WTC11 (cell line): ENCODE measurements around the gene AGAP5. TPM values are rescaled to one million over a fixed set of nuclear protein-coding genes. Genes with fewer than 3 reads are reported as not detected.

Source experiments
- ATAC-seq: fragments of 200-7000 bp; cut with Tn5 transposase; 2 replicates; pipeline ENCODE4 v1.10.0; 2021; ENCODE audit warnings: mild to moderate bottlenecking, moderate library complexity
- CTCF ChIA-PET: fragments of 300-600 bp; sonication (Branson Sonifier 250); formaldehyde crosslinking; loops from one replicate; lab custom pipeline; 2021; ENCODE audit warnings: antibody characterized with exemption; lab: Charles Lee
- POLR2A ChIA-PET: fragments of 350-600 bp; sonication (Branson Sonifier 250); formaldehyde crosslinking; loops from one replicate; lab custom pipeline; 2021; ENCODE audit warnings: antibody characterized with exemption; lab: Charles Lee
- DNase-seq: peaks from one replicate; pipeline ENCODE4 v3.0.0; 2021; ENCODE audit warnings: low spot score
- H3K27ac Mint-ChIP-seq: 2 replicates; pipeline ENCODE4 v1.8.0; 2021; ENCODE audit warnings: mixed read lengths
- H3K27me3 Mint-ChIP-seq: 2 replicates; pipeline ENCODE4 v1.8.0; 2021; ENCODE audit warnings: low read depth, mild to moderate bottlenecking, moderate library complexity, mixed read lengths
- H3K36me3 Mint-ChIP-seq: 2 replicates; pipeline ENCODE4 v1.8.0; 2021; ENCODE audit warnings: mixed read lengths
- H3K4me1 Mint-ChIP-seq: 2 replicates; pipeline ENCODE4 v1.8.0; 2022; ENCODE audit warnings: mixed read lengths
- H3K4me3 Mint-ChIP-seq: 2 replicates; pipeline ENCODE4 v1.8.0; 2021; ENCODE audit warnings: mild to moderate bottlenecking, moderate library complexity, mixed read lengths
- H3K9me3 Mint-ChIP-seq: 2 replicates; pipeline ENCODE4 v1.8.0; 2021; ENCODE audit warnings: mixed read lengths
- ATF1 ChIP-seq: sonication (generic); formaldehyde crosslinking; IDR thresholded peaks from 2 replicates; pipeline ENCODE4 v1.8.1; 2023; ENCODE audit warnings: mild to moderate bottlenecking, moderate library complexity, missing genetic modification reagents
- ATF3 ChIP-seq: sonication (generic); formaldehyde crosslinking; conservative IDR thresholded peaks from 2 replicates; pipeline ENCODE4 v1.8.1; 2022; ENCODE audit warnings: mild to moderate bottlenecking, missing genetic modification reagents
- CREM ChIP-seq: sonication (generic); formaldehyde crosslinking; IDR thresholded peaks from 2 replicates; pipeline ENCODE4 v1.8.1; 2022; ENCODE audit warnings: mild to moderate bottlenecking, missing genetic modification reagents, moderate library complexity
- E2F4 ChIP-seq: sonication (generic); formaldehyde crosslinking; IDR thresholded peaks from 2 replicates; pipeline ENCODE4 v1.8.1; 2022; ENCODE audit warnings: low read depth, mild to moderate bottlenecking, moderate library complexity, missing genetic modification reagents, borderline replicate concordance
- ELF4 ChIP-seq: sonication (generic); formaldehyde crosslinking; IDR thresholded peaks from 2 replicates; pipeline ENCODE4 v1.8.1; 2022; ENCODE audit warnings: low read depth, mild to moderate bottlenecking, moderate library complexity, missing genetic modification reagents
- FOXJ3 ChIP-seq: sonication (generic); formaldehyde crosslinking; IDR thresholded peaks from 2 replicates; pipeline ENCODE4 v1.9.0; 2021; ENCODE audit warnings: missing genetic modification reagents, mild to moderate bottlenecking, borderline replicate concordance
- FOXK1 ChIP-seq: sonication (generic); formaldehyde crosslinking; IDR thresholded peaks from 2 replicates; pipeline ENCODE4 v1.8.0; 2022; ENCODE audit warnings: mild to moderate bottlenecking, moderate library complexity, missing genetic modification reagents
- GABPB1 ChIP-seq: sonication (generic); formaldehyde crosslinking; IDR thresholded peaks from 2 replicates; pipeline ENCODE4 v1.8.1; 2023; ENCODE audit warnings: mild to moderate bottlenecking, missing genetic modification reagents
- GRHL2 ChIP-seq: fragments of 250-450 bp; sonication (Bioruptor Pico); IDR thresholded peaks from 2 replicates; pipeline ENCODE4 v1.8.0; 2022; ENCODE audit warnings: mild to moderate bottlenecking, moderate library complexity; ENCODE audit not compliant: insufficient replicate concordance, severe bottlenecking
- HMGXB4 ChIP-seq: sonication (generic); formaldehyde crosslinking; IDR thresholded peaks from 2 replicates; pipeline ENCODE4 v1.8.1; 2023; ENCODE audit warnings: mild to moderate bottlenecking, moderate library complexity, missing genetic modification reagents
- IRF1 ChIP-seq: sonication (generic); formaldehyde crosslinking; IDR thresholded peaks from 2 replicates; pipeline ENCODE4 v1.8.0; 2023; ENCODE audit warnings: missing genetic modification reagents
- IRF2 ChIP-seq: sonication (generic); formaldehyde crosslinking; IDR thresholded peaks from 2 replicates; pipeline ENCODE4 v1.8.0; 2022; ENCODE audit warnings: low read depth, missing genetic modification reagents, borderline replicate concordance
- KAT7 ChIP-seq: sonication (generic); formaldehyde crosslinking; IDR thresholded peaks from 2 replicates; pipeline ENCODE4 v1.8.1; 2023; ENCODE audit warnings: missing genetic modification reagents, mild to moderate bottlenecking, borderline replicate concordance
- MAX ChIP-seq: sonication (generic); formaldehyde crosslinking; IDR thresholded peaks from 2 replicates; pipeline ENCODE4 v1.8.0; 2022; ENCODE audit warnings: mild to moderate bottlenecking, missing genetic modification reagents
- NFE2L1 ChIP-seq: sonication (generic); formaldehyde crosslinking; IDR thresholded peaks from 2 replicates; pipeline ENCODE4 v1.8.1; 2023; ENCODE audit warnings: missing genetic modification reagents
- NR1H2 ChIP-seq: sonication (generic); formaldehyde crosslinking; IDR thresholded peaks from 2 replicates; pipeline ENCODE4 v1.9.0; 2021; ENCODE audit warnings: mild to moderate bottlenecking, moderate library complexity, missing genetic modification reagents
- OVOL2 ChIP-seq: fragments of 250-450 bp; sonication (Bioruptor Pico); IDR thresholded peaks from 2 replicates; pipeline ENCODE4 v1.9.0; 2021; ENCODE audit warnings: mild to moderate bottlenecking, borderline replicate concordance
- SOX15 ChIP-seq: fragments of 250-450 bp; sonication (Bioruptor Pico); IDR thresholded peaks from 2 replicates; pipeline ENCODE4 v1.9.0; 2021; ENCODE audit warnings: mild to moderate bottlenecking
- TEAD4 ChIP-seq: sonication (generic); formaldehyde crosslinking; IDR thresholded peaks from 2 replicates; pipeline ENCODE4 v1.8.0; 2022; ENCODE audit warnings: mild to moderate bottlenecking, missing genetic modification reagents
- USF1 ChIP-seq: sonication (generic); formaldehyde crosslinking; IDR thresholded peaks from 2 replicates; pipeline ENCODE4 v1.8.0; 2022; ENCODE audit warnings: mild to moderate bottlenecking, missing genetic modification reagents
- USF2 ChIP-seq: sonication (generic); formaldehyde crosslinking; IDR thresholded peaks from 2 replicates; pipeline ENCODE4 v1.8.1; 2023; ENCODE audit warnings: mild to moderate bottlenecking, missing genetic modification reagents, moderate library complexity
- ZNF219 ChIP-seq: sonication (generic); formaldehyde crosslinking; IDR thresholded peaks from 2 replicates; pipeline ENCODE4 v1.8.0; 2023; ENCODE audit warnings: missing genetic modification reagents, mild to moderate bottlenecking, borderline replicate concordance
- ZNF532 ChIP-seq: fragments of 250-450 bp; sonication (Bioruptor Pico); IDR thresholded peaks from 2 replicates; pipeline ENCODE4 v1.9.0; 2021; ENCODE audit warnings: mild to moderate bottlenecking, borderline replicate concordance
- total RNA-seq: library from RNA; stranded (reverse); gene quantifications from 3 replicates; pipeline ENCODE4 v1.2.3, GENCODE V29; 2021

The AGAP5 gene
- total RNA-seq, 1 experiment from 2014 or later: 7.5 TPM

- TF ChIP-seq NR1H2 (CRISPR knock-in tag): no peak
- TF ChIP-seq MAX (CRISPR knock-in tag): no peak
- TF ChIP-seq USF2 (CRISPR knock-in tag): no peak
- TF ChIP-seq IRF1 (CRISPR knock-in tag): no peak
- TF ChIP-seq ATF3 (CRISPR knock-in tag): no peak
- no peak for TF ChIP-seq FOXK1 (CRISPR knock-in tag)
- TF ChIP-seq HMGXB4: no peak
- no peak for TF ChIP-seq ATF1 (CRISPR knock-in tag)
- no peak for TF ChIP-seq FOXJ3
- TF ChIP-seq ELF4: no peak
- no peak for TF ChIP-seq ZNF219 (CRISPR knock-in tag)
- H3K4me3 Mint-ChIP-seq: no peak overlapping the region
- H3K36me3 Mint-ChIP-seq: no peaks in the 10 kb centered on the region
- no peaks in the 10 kb centered on the region for H3K9me3 Mint-ChIP-seq
- ChIA-PET POLR2A (no interaction called here), CTCF (interaction anchor here (0.5 kb wide), 1 partner anchor 118 kb away, joined by 3 read pairs; a partner anchor contains a TSS)
- H3K27ac Mint-ChIP-seq: no peak overlapping the region; the same call in 1 of the 2 replicates
- peaks cover 2% of the 10 kb centered on the region; the same call in 1 of the 2 replicates for H3K27me3 Mint-ChIP-seq
- DNase-seq: no peak
- ATAC-seq: peak; percentile 58
- H3K4me1 Mint-ChIP-seq: peaks cover 3% of the 10 kb centered on the region; the same call in 1 of the 2 replicates
Measured at GRCh38 chr10:73653701-73654100, 44.2 kb downstream of the AGAP5 start.

- Mint-ChIP-seq H3K27ac (no peak overlapping the region), H3K4me3 (no peak overlapping the region), H3K36me3 (no peaks in the 10 kb centered on the region), H3K4me1 (peaks cover 5% of the 10 kb centered on the region; the same call in 1 of the 2 replicates), H3K9me3 (no peaks in the 10 kb centered on the region), H3K27me3 (no peaks in the 10 kb centered on the region; the same call in 1 of the 2 replicates)
- POLR2A ChIA-PET: no interaction called here
- ATAC-seq (no peak), DNase-seq (no peak)
- CTCF ChIA-PET: no interaction called here
- TF ChIP-seq CREM (CRISPR knock-in tag) (no peak), GABPB1 (CRISPR knock-in tag) (no peak), TEAD4 (CRISPR knock-in tag) (no peak), E2F4 (CRISPR knock-in tag) (no peak), USF1 (CRISPR knock-in tag) (no peak), GRHL2 (CRISPR knock-in tag) (no peak), ZNF532 (CRISPR knock-in tag) (no peak), OVOL2 (CRISPR knock-in tag) (no peak), NFE2L1 (no peak), SOX15 (no peak), KAT7 (CRISPR knock-in tag) (no peak), IRF2 (no peak), NR1H2 (CRISPR knock-in tag) (no peak), FOXJ3 (no peak)
Measured at GRCh38 chr10:73653195-73653594, 44.7 kb downstream of the AGAP5 start.
